ENCODE results near the gene RNF126.
"Not testable (repeated sequence)": the region's sequence is repeated elsewhere in the genome, so short reads cannot be mapped to it uniquely, and the experiment has no call there.

RNF126 gene

GRCh38 chr19:676007-676338, 13.0 kb upstream of the RNF126 start:
- TF ChIP-seq CTCF (conservative IDR thresholded peaks at IDR 0.05; ENCODE audit: low read depth, low read length), result no peak
- Histone ChIP-seq H3K36me3 (ENCODE audit: insufficient read depth) (no peaks in the 10 kb centered on the region), H3K27ac (no peak overlapping the region), H3K4me2 (no peak overlapping the region), H3K4me3 (IDR thresholded peaks at IDR 0.05; ENCODE audit: insufficient read depth, low read depth, low read length) (no peak overlapping the region), H4K20me1 (ENCODE audit: insufficient read depth) (no peaks in the 10 kb centered on the region), H3K9ac (no peak overlapping the region), H3K4me1 (ENCODE audit: low read depth, poor library complexity, severe bottlenecking) (peaks cover 10% of the 10 kb centered on the region), H3K79me2 (ENCODE audit: insufficient read depth, low read depth) (no peaks in the 10 kb centered on the region), H2AFZ (ENCODE audit: low read depth) (no peak overlapping the region), H3K27me3 (ENCODE audit: insufficient read depth, low read depth) (peaks cover 59% of the 10 kb centered on the region)

GRCh38 chr19:674282-675151, 11.5 kb upstream of the RNF126 start:
- H3K9ac ChIP-seq, result no peak overlapping the region
- H3K79me2 ChIP-seq (ENCODE audit: insufficient read depth, low read depth), result no peaks in the 10 kb centered on the region
- no peak for TF ChIP-seq CTCF (conservative IDR thresholded peaks at IDR 0.05; ENCODE audit: low read depth, low read length)
- peaks cover 72% of the 10 kb centered on the region for H3K27me3 ChIP-seq (ENCODE audit: insufficient read depth, low read depth)
- H3K27ac ChIP-seq, result no peak overlapping the region
- H3K36me3 ChIP-seq (ENCODE audit: insufficient read depth), result no peaks in the 10 kb centered on the region
- H4K20me1 ChIP-seq (ENCODE audit: insufficient read depth), result no peaks in the 10 kb centered on the region
- H2AFZ ChIP-seq (ENCODE audit: low read depth), result no peak overlapping the region
- no peak overlapping the region for H3K4me2 ChIP-seq
- H3K4me3 ChIP-seq (IDR thresholded peaks at IDR 0.05; ENCODE audit: insufficient read depth, low read depth, low read length), result no peak overlapping the region
- H3K4me1 ChIP-seq (ENCODE audit: low read depth, poor library complexity, severe bottlenecking), result peaks cover 10% of the 10 kb centered on the region

GRCh38 chr19:670609-671075, 7.6 kb upstream of the RNF126 start:
- no peaks in the 10 kb centered on the region for H4K20me1 ChIP-seq (ENCODE audit: insufficient read depth)
- no peak overlapping the region for H2AFZ ChIP-seq (ENCODE audit: low read depth)
- H3K36me3 ChIP-seq (ENCODE audit: insufficient read depth), result no peaks in the 10 kb centered on the region
- H3K4me1 ChIP-seq (ENCODE audit: low read depth, poor library complexity, severe bottlenecking), result no peaks in the 10 kb centered on the region
- H3K79me2 ChIP-seq (ENCODE audit: insufficient read depth, low read depth), result no peaks in the 10 kb centered on the region
- peaks cover 84% of the 10 kb centered on the region for H3K27me3 ChIP-seq (ENCODE audit: insufficient read depth, low read depth)
- no peak overlapping the region for H3K4me2 ChIP-seq
- H3K9ac ChIP-seq, result no peak overlapping the region
- H3K4me3 ChIP-seq (IDR thresholded peaks at IDR 0.05; ENCODE audit: insufficient read depth, low read depth, low read length), result no peak overlapping the region
- no peak overlapping the region for H3K27ac ChIP-seq
- no peak for TF ChIP-seq CTCF (conservative IDR thresholded peaks at IDR 0.05; ENCODE audit: low read depth, low read length)

GRCh38 chr19:668675-669434, 5.8 kb upstream of the RNF126 start:
- not testable (repeated sequence) for H2AFZ ChIP-seq (ENCODE audit: low read depth); H4K20me1 ChIP-seq (ENCODE audit: insufficient read depth); H3K27ac ChIP-seq; H3K9ac ChIP-seq; H3K79me2 ChIP-seq (ENCODE audit: insufficient read depth, low read depth); H3K4me3 ChIP-seq (IDR thresholded peaks at IDR 0.05; ENCODE audit: insufficient read depth, low read depth, low read length); H3K36me3 ChIP-seq (ENCODE audit: insufficient read depth); H3K4me2 ChIP-seq
- H3K4me1 ChIP-seq (ENCODE audit: low read depth, poor library complexity, severe bottlenecking), result peaks cover 12% of the 10 kb centered on the region
- H3K27me3 ChIP-seq (ENCODE audit: insufficient read depth, low read depth), result peaks cover 67% of the 10 kb centered on the region

- peaks cover 17% of the 10 kb centered on the region for H3K4me1 ChIP-seq (ENCODE audit: low read depth, poor library complexity, severe bottlenecking)
- H3K9ac ChIP-seq; H3K79me2 ChIP-seq (ENCODE audit: insufficient read depth, low read depth); H4K20me1 ChIP-seq (ENCODE audit: insufficient read depth); H3K4me3 ChIP-seq (IDR thresholded peaks at IDR 0.05; ENCODE audit: insufficient read depth, low read depth, low read length); H3K4me2 ChIP-seq; H2AFZ ChIP-seq (ENCODE audit: low read depth); H3K36me3 ChIP-seq (ENCODE audit: insufficient read depth); H3K27ac ChIP-seq: not testable (repeated sequence)
- H3K27me3 ChIP-seq (ENCODE audit: insufficient read depth, low read depth), result peaks cover 49% of the 10 kb centered on the region
Observed at GRCh38 chr19:666985-667573, 4.1 kb upstream of the RNF126 start.

Data from KMS-11 (cell line).